K562 (cell line): ENCODE results near the gene MRPS15. TPM values are rescaled to one million over a fixed set of nuclear protein-coding genes. Genes with fewer than 3 reads are reported as not detected.

ENCODE experiments used
- CAMTA2 ChIP-seq: fragments of 250-450 bp; sonication (Bioruptor Pico); conservative IDR thresholded peaks from 2 replicates; pipeline ENCODE4 v1.5.1; 2022
- CBX2 ChIP-seq: fragments of 200-600 bp; sonication (generic); IDR thresholded peaks from one replicate; pipeline ENCODE4 v1.6.1; 2012; ENCODE audit warnings: mild to moderate bottlenecking, low read length, inconsistent platforms; ENCODE audit not compliant: insufficient read depth, poor library complexity, severe bottlenecking
- DMBX1 ChIP-seq: fragments of 250-450 bp; sonication (Bioruptor Pico); IDR thresholded peaks from 2 replicates; pipeline ENCODE4 v1.8.0; 2022; ENCODE audit warnings: inconsistent platforms, mild to moderate bottlenecking, moderate library complexity, borderline replicate concordance
- FOXA3 ChIP-seq, 2 experiments: fragments of 450-650 bp in 1 of 2; sonication (generic) in 1 of 2; formaldehyde crosslinking; IDR thresholded peaks in 1 of 2; conservative IDR thresholded peaks in 1 of 2; 2 replicates each; pipeline versions ENCODE4 v1.4.0 to v1.8.0; 2020 to 2022; ENCODE audit warnings: mild to moderate bottlenecking in 2 of 2, missing genetic modification reagents in 1 of 2
- IRF2 ChIP-seq: sonication (generic); formaldehyde crosslinking; IDR thresholded peaks from 2 replicates; pipeline ENCODE4 v1.8.1; 2022; ENCODE audit warnings: mild to moderate bottlenecking, missing genetic modification reagents
- JUNB ChIP-seq: fragments of 450-650 bp; formaldehyde crosslinking; conservative IDR thresholded peaks from 2 replicates; pipeline ENCODE4 v1.4.0; 2020; ENCODE audit warnings: mild to moderate bottlenecking
- MECOM ChIP-seq: fragments of 250-450 bp; sonication (Bioruptor Pico); IDR thresholded peaks from 2 replicates; pipeline ENCODE4 v1.8.0; 2022; ENCODE audit warnings: inconsistent platforms
- MYNN ChIP-seq, 2 experiments: sonication (generic); formaldehyde crosslinking in 1 of 2; IDR thresholded peaks; 2 replicates each; pipeline versions ENCODE4 v1.5.0 to v1.6.1; 2016 to 2020; ENCODE audit warnings: antibody characterized with exemption in 1 of 2, missing genetic modification reagents in 1 of 2
- NFE2L1 ChIP-seq: fragments of 450-650 bp; IDR thresholded peaks from 2 replicates; pipeline ENCODE4 v1.6.1; 2016; ENCODE audit warnings: missing genetic modification characterization, low read depth, mild to moderate bottlenecking, missing compliant biosample characterization, moderate library complexity, borderline replicate concordance
- NUFIP1 ChIP-seq: fragments of 450-650 bp; IDR thresholded peaks from 2 replicates; pipeline ENCODE4 v1.6.1; 2018; ENCODE audit not compliant: partially characterized antibody
- ZNF263 ChIP-seq: sonication (generic); formaldehyde crosslinking; IDR thresholded peaks from 2 replicates; pipeline ENCODE4 v1.8.0; 2022; ENCODE audit warnings: mild to moderate bottlenecking, missing genetic modification reagents, borderline replicate concordance
- polyA plus RNA-seq, 8 experiments: library from polyadenylated mRNA; depleted of rRNA in 4 of 8; stranded (reverse) in 5 of 8; unstranded in 3 of 8; fragments of >200 nt; fragmentation: Nextera tagmentation in 2 of 8; fragmentation: Illumina TruSeq in 1 of 8; extraction: Ambion mirVana in 2 of 8; extraction: Trizol in 1 of 8; gene quantifications; 2 replicates each; pipeline versions ENCODE4 v1.2.1 to v1.2.3, GENCODE V29; 2011 to 2014; ENCODE audit warnings: inconsistent platforms in 1 of 8, missing spikeins in 1 of 8
- total RNA-seq, 7 experiments: library from RNA; depleted of rRNA in 6 of 7; stranded (reverse); fragments of >200 nt in 6 of 7; fragmentation: Illumina TruSeq in 2 of 7; extraction: Trizol in 2 of 7; gene quantifications; 2 replicates each; pipeline versions ENCODE4 v1.2.1 to v1.2.3, GENCODE V29; 2011 to 2021; ENCODE audit warnings: low replicate concordance in 1 of 7
- TF ChIP-seq, protein P1 (sequence below): fragments of 250-450 bp; sonication (Bioruptor Pico); IDR thresholded peaks from 2 replicates; pipeline ENCODE4 v1.5.1; 2021; ENCODE audit warnings: mild to moderate bottlenecking
- TF ChIP-seq, protein P2 (sequence below): fragments of 450-650 bp; IDR thresholded peaks from 2 replicates; pipeline ENCODE4 v1.6.1; 2017; ENCODE audit warnings: antibody characterized with exemption
- TF ChIP-seq, protein P3 (sequence below): fragments of 250-450 bp; sonication (Bioruptor Pico); IDR thresholded peaks from 2 replicates; pipeline ENCODE4 v1.5.0; 2020; ENCODE audit warnings: mild to moderate bottlenecking
- TF ChIP-seq, protein P4 (sequence below): fragments of 250-450 bp; sonication (Bioruptor Pico); IDR thresholded peaks from 2 replicates; pipeline ENCODE4 v1.8.0; 2021; ENCODE audit warnings: moderate library complexity, mild to moderate bottlenecking, inconsistent platforms

Gene MRPS15
- total and polyA plus RNA-seq, 9 of the 15 experiments (the other 6 are each of a cell fraction or from before 2014, with no cell fraction given), result 62.9 to 286 (median 149) TPM

DNA sequence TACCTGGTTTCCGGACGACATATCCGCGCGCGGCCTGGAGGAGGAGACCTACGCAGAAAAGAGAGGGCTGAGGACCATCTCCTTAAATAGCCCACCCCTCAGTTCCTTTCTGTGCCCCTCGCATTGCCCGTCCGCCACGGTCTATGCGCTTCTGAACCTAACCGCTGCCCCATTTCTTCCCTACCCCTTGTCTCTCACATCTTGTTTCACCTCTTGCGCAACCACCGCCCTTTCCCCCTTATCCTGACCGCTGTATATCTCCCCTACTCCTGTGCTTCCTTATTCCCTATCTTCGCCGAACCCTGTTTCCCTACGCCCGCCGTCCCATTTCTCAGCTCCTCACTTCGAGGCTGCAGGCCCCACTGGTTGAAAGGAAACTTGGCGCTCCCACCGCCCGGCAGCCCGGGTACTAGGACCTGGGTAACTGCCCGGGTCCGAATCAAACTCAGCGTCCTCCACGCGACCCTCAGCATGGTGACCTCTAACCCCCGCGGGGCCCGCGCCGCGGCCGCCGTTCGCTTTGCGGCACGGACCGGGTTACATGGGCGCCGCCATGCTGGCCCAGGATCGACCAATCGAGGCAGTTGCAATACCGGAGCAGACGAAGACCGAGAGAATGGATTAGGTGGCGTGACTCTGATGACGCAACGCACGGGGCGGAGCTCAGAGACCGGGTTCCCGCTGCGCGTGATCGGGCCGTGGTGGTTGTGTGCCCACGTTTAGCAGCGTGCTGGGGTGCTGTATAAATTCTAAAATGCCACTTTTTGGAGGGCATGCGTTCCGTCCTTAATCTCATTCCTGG lies at the start of gene MRPS15 (continued):
- TF ChIP-seq CAMTA2 (CRISPR knock-in tag) (no peak), MECOM (CRISPR knock-in tag) (no peak), ZNF263 (CRISPR knock-in tag) (peak; percentile 60), NFE2L1 (tag) (no peak), NUFIP1 (no peak), CBX2 (no peak), MYNN (IDR thresholded peaks at IDR 0.05) (no peak), MYNN (CRISPR knock-in tag; IDR thresholded peaks at IDR 0.05) (no peak), DMBX1 (no peak; the same call in 1 of the 2 replicates), JUNB (CRISPR knock-in tag) (peak; percentile 91; the same call in 1 of the 2 replicates), FOXA3 (CRISPR knock-in tag; conservative IDR thresholded peaks at IDR 0.05 in 1 of 2, IDR thresholded peaks at IDR 0.05 in 1 of 2) (no peak), IRF2 (CRISPR knock-in tag) (no peak)
- TF ChIP-seq, protein P1, sequence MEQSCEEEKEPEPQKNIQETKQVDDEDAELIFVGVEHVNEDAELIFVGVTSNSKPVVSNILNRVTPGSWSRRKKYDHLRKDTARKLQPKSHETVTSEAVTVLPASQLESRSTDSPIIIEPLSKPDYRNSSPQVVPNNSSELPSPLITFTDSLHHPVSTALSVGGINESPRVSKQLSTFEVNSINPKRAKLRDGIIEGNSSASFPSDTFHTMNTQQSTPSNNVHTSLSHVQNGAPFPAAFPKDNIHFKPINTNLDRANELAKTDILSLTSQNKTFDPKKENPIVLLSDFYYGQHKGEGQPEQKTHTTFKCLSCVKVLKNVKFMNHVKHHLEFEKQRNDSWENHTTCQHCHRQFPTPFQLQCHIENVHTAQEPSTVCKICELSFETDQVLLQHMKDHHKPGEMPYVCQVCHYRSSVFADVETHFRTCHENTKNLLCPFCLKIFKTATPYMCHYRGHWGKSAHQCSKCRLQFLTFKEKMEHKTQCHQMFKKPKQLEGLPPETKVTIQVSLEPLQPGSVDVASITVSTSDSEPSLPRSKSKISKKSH (CRISPR knock-in tag), result no peak
- TF ChIP-seq, protein P2, sequence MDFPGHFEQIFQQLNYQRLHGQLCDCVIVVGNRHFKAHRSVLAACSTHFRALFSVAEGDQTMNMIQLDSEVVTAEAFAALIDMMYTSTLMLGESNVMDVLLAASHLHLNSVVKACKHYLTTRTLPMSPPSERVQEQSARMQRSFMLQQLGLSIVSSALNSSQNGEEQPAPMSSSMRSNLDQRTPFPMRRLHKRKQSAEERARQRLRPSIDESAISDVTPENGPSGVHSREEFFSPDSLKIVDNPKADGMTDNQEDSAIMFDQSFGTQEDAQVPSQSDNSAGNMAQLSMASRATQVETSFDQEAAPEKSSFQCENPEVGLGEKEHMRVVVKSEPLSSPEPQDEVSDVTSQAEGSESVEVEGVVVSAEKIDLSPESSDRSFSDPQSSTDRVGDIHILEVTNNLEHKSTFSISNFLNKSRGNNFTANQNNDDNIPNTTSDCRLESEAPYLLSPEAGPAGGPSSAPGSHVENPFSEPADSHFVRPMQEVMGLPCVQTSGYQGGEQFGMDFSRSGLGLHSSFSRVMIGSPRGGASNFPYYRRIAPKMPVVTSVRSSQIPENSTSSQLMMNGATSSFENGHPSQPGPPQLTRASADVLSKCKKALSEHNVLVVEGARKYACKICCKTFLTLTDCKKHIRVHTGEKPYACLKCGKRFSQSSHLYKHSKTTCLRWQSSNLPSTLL, result no peak; the same call in 1 of the 2 replicates
- TF ChIP-seq, protein P3, sequence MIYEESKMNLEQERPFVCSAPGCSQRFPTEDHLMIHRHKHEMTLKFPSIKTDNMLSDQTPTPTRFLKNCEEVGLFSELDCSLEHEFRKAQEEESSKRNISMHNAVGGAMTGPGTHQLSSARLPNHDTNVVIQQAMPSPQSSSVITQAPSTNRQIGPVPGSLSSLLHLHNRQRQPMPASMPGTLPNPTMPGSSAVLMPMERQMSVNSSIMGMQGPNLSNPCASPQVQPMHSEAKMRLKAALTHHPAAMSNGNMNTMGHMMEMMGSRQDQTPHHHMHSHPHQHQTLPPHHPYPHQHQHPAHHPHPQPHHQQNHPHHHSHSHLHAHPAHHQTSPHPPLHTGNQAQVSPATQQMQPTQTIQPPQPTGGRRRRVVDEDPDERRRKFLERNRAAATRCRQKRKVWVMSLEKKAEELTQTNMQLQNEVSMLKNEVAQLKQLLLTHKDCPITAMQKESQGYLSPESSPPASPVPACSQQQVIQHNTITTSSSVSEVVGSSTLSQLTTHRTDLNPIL (CRISPR knock-in tag), result no peak
- TF ChIP-seq, protein P4, sequence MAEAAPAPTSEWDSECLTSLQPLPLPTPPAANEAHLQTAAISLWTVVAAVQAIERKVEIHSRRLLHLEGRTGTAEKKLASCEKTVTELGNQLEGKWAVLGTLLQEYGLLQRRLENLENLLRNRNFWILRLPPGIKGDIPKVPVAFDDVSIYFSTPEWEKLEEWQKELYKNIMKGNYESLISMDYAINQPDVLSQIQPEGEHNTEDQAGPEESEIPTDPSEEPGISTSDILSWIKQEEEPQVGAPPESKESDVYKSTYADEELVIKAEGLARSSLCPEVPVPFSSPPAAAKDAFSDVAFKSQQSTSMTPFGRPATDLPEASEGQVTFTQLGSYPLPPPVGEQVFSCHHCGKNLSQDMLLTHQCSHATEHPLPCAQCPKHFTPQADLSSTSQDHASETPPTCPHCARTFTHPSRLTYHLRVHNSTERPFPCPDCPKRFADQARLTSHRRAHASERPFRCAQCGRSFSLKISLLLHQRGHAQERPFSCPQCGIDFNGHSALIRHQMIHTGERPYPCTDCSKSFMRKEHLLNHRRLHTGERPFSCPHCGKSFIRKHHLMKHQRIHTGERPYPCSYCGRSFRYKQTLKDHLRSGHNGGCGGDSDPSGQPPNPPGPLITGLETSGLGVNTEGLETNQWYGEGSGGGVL (CRISPR knock-in tag), result no peak
